Thoracic aorta (tissue), 2 donors: ENCODE data around the gene SH2B2. TPM values are rescaled to one million over a fixed set of nuclear protein-coding genes. Genes with fewer than 3 reads are reported as not detected.

Experiments used
- ATAC-seq: fragments of 150-250 bp; one replicate; pipeline ENCODE4 v1.8.0; 2017; ENCODE audit warnings: low read depth; ENCODE audit not compliant: insufficient number of reproducible peaks, low FRiP score
- DNase-seq: peaks from one replicate; pipeline ENCODE4 v3.0.0-alpha.2; 2020; ENCODE audit warnings: low spot score
- H3K27ac ChIP-seq, 2 donors: fragments of 200-600 bp; sonication (generic); 1 replicate in 1 of 2; 2 replicates in 1 of 2; pipeline ENCODE4 v1.5.1; 2016; ENCODE audit warnings: mild to moderate bottlenecking in 2 of 2, moderate library complexity in 2 of 2
- H3K27me3 ChIP-seq: fragments of 200-600 bp; sonication (generic); replicated peaks from 2 replicates; pipeline ENCODE4 v1.6.0; 2016; ENCODE audit warnings: mild to moderate bottlenecking; ENCODE audit not compliant: insufficient read depth
- H3K36me3 ChIP-seq: fragments of 200-600 bp; sonication (generic); one replicate; pipeline ENCODE4 v1.5.1; 2016
- H3K4me1 ChIP-seq, 2 donors: fragments of 200-600 bp; sonication (generic); 1 replicate in 1 of 2; 2 replicates in 1 of 2; pipeline versions ENCODE4 v1.5.1 to v1.6.0; 2016; ENCODE audit warnings: low read depth in 2 of 2, mild to moderate bottlenecking in 1 of 2; ENCODE audit not compliant: control insufficient read depth in 1 of 2
- H3K4me3 ChIP-seq: fragments of 200-600 bp; sonication (generic); 2 replicates; pipeline ENCODE4 v1.5.1; 2016; ENCODE audit warnings: mild to moderate bottlenecking
- H3K9me3 ChIP-seq: fragments of 200-600 bp; sonication (generic); 2 replicates; pipeline ENCODE4 v1.5.1; 2016
- CTCF ChIP-seq: fragments of 200-600 bp; sonication (generic); IDR thresholded peaks from one replicate; pipeline ENCODE4 v1.5.1; 2019; ENCODE audit warnings: antibody characterized with exemption
- total RNA-seq, 2 donors: library from RNA; depleted of rRNA; stranded (reverse); fragments of >200 nt; gene quantifications; one replicate each; pipeline versions ENCODE4 v1.1.0 to v1.2.3, GENCODE V29; 2016

The SH2B2 gene
- total RNA-seq, 2 donors from 2014 or later: 10.0 to 30.2 TPM

DNA sequence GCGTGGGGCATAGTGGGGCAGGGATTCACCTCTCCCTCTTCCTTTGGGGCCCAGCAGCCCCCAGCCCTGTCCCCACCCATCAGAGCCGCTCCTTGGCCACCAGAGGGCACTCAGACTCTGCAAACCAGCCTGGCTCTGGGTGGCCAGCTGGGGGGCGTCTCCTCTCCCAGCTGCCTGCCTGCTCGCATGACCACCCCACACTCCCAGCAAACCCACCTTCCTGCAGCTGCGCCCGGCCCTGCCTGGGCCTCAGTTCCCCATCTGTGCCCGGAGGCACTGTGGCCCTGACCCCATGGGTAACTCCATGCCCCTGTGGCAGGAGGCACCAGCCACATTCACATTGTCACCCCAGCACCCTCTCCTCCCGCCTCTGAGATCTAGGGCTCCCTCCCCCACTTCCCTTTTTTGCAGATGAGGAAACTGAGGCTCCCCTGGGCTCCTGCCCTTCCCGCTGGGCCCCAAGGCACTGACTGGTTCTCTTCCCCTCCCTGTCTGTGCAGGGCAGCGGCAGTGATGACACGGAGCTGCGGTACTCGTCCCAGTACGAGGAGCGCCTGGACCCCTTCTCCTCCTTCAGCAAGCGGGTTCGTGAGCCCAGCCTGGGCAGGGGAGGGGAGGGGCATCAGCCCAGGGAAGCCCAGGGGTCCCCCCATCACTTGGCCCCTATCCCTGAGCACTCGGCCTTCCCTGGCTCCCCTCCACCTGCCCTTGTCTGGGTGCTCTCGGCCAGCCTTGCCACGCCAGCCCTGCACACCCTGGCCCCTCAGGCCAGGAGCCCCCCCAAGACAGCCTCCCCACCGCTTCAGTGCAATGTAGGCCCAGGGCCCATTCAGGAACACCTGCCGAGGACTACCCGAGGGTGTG lies 6.9 kb upstream of the SH2B2 start:
- no peaks in the 10 kb centered on the region for H3K9me3 ChIP-seq
- H3K27me3 ChIP-seq: no peaks in the 10 kb centered on the region
- no peaks in the 10 kb centered on the region for H3K36me3 ChIP-seq
- ATAC-seq: no peak
- no peaks in the 10 kb centered on the region for H3K4me1 ChIP-seq
- DNase-seq: no peak
- H3K4me3 ChIP-seq: no peak overlapping the region
- peak; percentile 76 for TF ChIP-seq CTCF
- no peak overlapping the region for H3K27ac ChIP-seq

DNA sequence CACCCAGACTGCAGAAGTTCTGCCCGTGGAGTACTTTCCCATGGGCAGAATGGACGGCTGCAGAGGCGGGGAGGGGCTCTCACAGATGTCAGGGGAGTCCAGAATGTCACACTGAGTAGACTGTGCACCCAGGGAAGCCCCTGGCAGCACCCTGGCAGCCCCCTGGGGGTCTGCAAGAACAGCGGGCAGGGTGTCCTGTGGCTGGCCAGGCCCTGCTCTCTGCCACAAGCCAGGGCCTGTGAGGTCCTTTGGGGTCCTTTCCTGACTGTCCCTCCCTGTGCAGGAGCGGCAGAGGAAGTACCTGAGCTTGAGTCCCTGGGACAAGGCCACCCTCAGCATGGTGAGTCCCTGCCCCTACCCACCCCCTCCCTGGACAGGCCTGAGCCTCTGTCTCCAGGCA lies 6.1 kb upstream of the SH2B2 start:
- H3K27ac ChIP-seq: no peak overlapping the region
- DNase-seq (no peak), ATAC-seq (no peak)
- no peak overlapping the region for H3K4me3 ChIP-seq
- no peaks in the 10 kb centered on the region for H3K9me3 ChIP-seq
- peaks cover 0 to 2% of the 10 kb centered on the region in 2 donors for H3K4me1 ChIP-seq
- no peaks in the 10 kb centered on the region for H3K36me3 ChIP-seq
- no peaks in the 10 kb centered on the region for H3K27me3 ChIP-seq
- no peak for TF ChIP-seq CTCF

DNA sequence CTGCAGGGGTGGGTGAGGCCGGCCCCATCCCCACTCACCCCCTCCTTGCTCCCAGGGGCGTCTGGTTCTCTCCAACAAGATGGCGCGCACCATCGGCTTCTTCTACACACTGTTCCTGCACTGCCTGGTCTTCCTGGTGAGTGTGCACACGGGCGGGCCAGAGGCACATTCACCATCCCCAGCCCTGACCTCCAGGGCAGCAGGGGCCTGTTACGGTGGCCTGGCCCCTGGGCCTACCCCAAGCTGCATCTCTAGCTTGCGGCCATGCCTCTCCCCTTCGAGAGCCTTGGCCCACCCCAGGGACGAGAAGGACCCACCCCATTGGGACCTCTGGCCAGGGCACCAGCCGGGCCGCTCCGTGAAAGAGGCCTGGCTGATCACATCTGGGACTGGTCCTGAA lies 4.9 kb upstream of the SH2B2 start:
- ATAC-seq: no peak
- no peaks in the 10 kb centered on the region for H3K9me3 ChIP-seq
- H3K27me3 ChIP-seq: no peaks in the 10 kb centered on the region
- H3K4me1 ChIP-seq: peaks cover 4 to 11% of the 10 kb centered on the region in 2 donors
- no peak for DNase-seq
- H3K27ac ChIP-seq: no peak overlapping the region
- H3K36me3 ChIP-seq: no peaks in the 10 kb centered on the region
- TF ChIP-seq CTCF: no peak
- no peak overlapping the region for H3K4me3 ChIP-seq

DNA sequence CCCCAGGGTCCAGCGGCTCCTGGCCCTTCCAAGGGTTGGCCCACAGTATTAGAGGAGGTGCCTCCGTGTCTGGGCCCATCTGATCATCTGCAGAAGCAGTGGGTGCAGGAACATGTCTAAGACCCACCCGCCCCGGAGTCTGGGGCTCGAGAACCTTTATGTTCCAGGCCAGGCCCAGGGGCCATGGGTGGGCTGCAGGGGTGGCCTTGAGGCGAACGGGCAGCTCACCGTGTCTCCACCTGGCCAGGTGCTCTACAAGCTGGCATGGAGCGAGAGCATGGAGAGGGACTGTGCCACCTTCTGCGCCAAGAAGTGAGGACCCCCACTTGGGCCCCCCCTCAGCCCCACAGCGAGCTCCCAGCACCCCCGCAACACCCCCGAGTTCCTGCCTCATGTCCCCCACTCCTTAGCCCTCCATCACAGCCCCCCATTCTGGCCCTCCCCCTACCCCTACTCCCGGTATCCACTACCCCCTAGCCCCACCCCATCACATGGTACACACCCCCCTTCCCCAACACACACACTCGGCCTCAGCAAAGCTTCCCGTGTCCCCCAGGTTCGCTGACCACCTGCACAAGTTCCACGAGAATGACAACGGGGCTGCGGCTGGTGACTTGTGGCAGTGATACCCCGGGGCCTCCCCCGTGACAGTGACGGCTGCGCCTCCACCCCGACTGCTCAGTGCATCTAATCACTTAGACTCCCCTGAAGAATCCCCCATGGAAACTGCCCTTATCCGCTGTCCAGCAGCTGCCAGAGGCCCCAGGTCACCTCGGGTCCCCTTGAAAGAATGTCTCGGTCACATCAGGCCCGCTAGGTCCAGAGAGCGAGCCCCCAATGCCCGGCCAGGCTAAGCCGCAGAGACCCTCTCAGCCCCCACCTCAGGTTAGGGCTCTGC lies 4.0 kb upstream of the SH2B2 start:
- H3K36me3 ChIP-seq: no peaks in the 10 kb centered on the region
- peaks cover 4 to 18% of the 10 kb centered on the region in 2 donors for H3K4me1 ChIP-seq
- no peak for DNase-seq
- H3K4me3 ChIP-seq: no peak overlapping the region
- TF ChIP-seq CTCF: no peak
- no peaks in the 10 kb centered on the region for H3K27me3 ChIP-seq
- H3K27ac ChIP-seq: no peak overlapping the region
- no peaks in the 10 kb centered on the region for H3K9me3 ChIP-seq
- no peak for ATAC-seq
